CD4-positive, CD25-positive, alpha-beta regulatory T cell (primary cell): Measurements from ENCODE around the gene VWA8. TPM values are rescaled to one million over a fixed set of nuclear protein-coding genes. Genes with fewer than 3 reads are reported as not detected.
A peak's percentile ranks its signal among the peaks of the same experiment; 100 is the strongest.

Source experiments
- ATAC-seq, 2 donors: fragments of 150-1000 bp; cut with Tn5 transposase; one replicate each; pipeline ENCODE4 v1.10.0; 2021; ENCODE audit warnings: low read depth in 2 of 2, moderate number of reproducible peaks in 2 of 2, moderate library complexity in 1 of 2
- DNase-seq, 3 donors: peaks; one replicate each; pipeline versions ENCODE4 v3.0.0 to v3.0.0-alpha.2; 2012 to 2022; ENCODE audit warnings: mixed read lengths in 1 of 3
- H3K27ac ChIP-seq: one replicate; pipeline ENCODE4 v1.7.0; 2013; ENCODE audit warnings: mild to moderate bottlenecking, low read length; ENCODE audit not compliant: insufficient read depth, poor library complexity, severe bottlenecking
- H3K27me3 ChIP-seq: one replicate; pipeline ENCODE4 v1.7.0; 2013; ENCODE audit warnings: low read length; ENCODE audit not compliant: control insufficient read depth, insufficient read depth
- H3K36me3 ChIP-seq: one replicate; pipeline ENCODE4 v1.7.0; 2013; ENCODE audit warnings: mild to moderate bottlenecking, low read length, moderate library complexity; ENCODE audit not compliant: control insufficient read depth, insufficient read depth
- H3K4me1 ChIP-seq: 2 replicates; pipeline ENCODE4 v1.7.0; 2013; ENCODE audit warnings: mild to moderate bottlenecking, low read length; ENCODE audit not compliant: insufficient read depth, control insufficient read depth, poor library complexity, severe bottlenecking
- H3K4me3 ChIP-seq: one replicate; pipeline ENCODE4 v1.7.0; 2013; ENCODE audit warnings: low read depth, mild to moderate bottlenecking, low read length, moderate library complexity
- H3K9me3 ChIP-seq, 2 experiments: 1 replicate in 1 of 2; 2 replicates in 1 of 2; pipeline ENCODE4 v1.7.0; 2013; ENCODE audit warnings: low read length in 2 of 2, mild to moderate bottlenecking in 1 of 2, moderate library complexity in 1 of 2; ENCODE audit not compliant: control insufficient read depth in 2 of 2
- H3K27ac Mint-ChIP-seq, 3 donors: one replicate each; pipeline ENCODE4 v1.8.0; 2020 to 2022; ENCODE audit warnings: mild to moderate bottlenecking in 3 of 3, mixed read lengths in 3 of 3, moderate library complexity in 2 of 3
- H3K27me3 Mint-ChIP-seq: one replicate; pipeline ENCODE4 v1.8.0; 2022; ENCODE audit warnings: mild to moderate bottlenecking, mixed read lengths
- H3K36me3 Mint-ChIP-seq: one replicate; pipeline ENCODE4 v1.8.0; 2020; ENCODE audit warnings: mixed read lengths
- H3K4me1 Mint-ChIP-seq, 4 donors: one replicate each; pipeline ENCODE4 v1.8.0; 2020 to 2022; ENCODE audit warnings: mixed read lengths in 4 of 4, mild to moderate bottlenecking in 1 of 4
- H3K4me3 Mint-ChIP-seq, 4 donors: one replicate each; pipeline ENCODE4 v1.8.0; 2020 to 2022; ENCODE audit warnings: mild to moderate bottlenecking in 4 of 4, mixed read lengths in 4 of 4, moderate library complexity in 3 of 4
- H3K9me3 Mint-ChIP-seq, 7 donors: one replicate each; pipeline ENCODE4 v1.8.0; 2020 to 2022; ENCODE audit warnings: mixed read lengths in 7 of 7, mild to moderate bottlenecking in 3 of 7, moderate library complexity in 2 of 7
- polyA plus RNA-seq, 4 donors: library from polyadenylated mRNA; unstranded; fragments of 300-500 nt; fragmentation: Illumina TruSeq; gene quantifications; one replicate each; pipeline ENCODE4 v1.2.3, GENCODE V29; 2021
- total RNA-seq: library from RNA; stranded (reverse); gene quantifications from one replicate; pipeline ENCODE4 v1.2.3, GENCODE V29; 2022

VWA8 gene
- total and polyA plus RNA-seq, 5 donors from 2014 or later = 4.0 to 22.8 (median 4.5) TPM

- ATAC-seq (no peak), DNase-seq (no peak)
- no peaks in the 10 kb centered on the region for H3K4me1 ChIP-seq
- H3K9me3 ChIP-seq = no peaks in the 10 kb centered on the region
- H3K4me1 Mint-ChIP-seq = peaks cover 0 to 11% (median 1%) of the 10 kb centered on the region in 4 donors
- H3K27ac Mint-ChIP-seq = peak overlapping the region in 1 of 3 donors; percentile 65
- H3K36me3 ChIP-seq = peaks cover 25% of the 10 kb centered on the region
- H3K36me3 Mint-ChIP-seq = peaks cover 39% of the 10 kb centered on the region
- no peaks in the 10 kb centered on the region for H3K27me3 ChIP-seq
- H3K4me3 ChIP-seq = no peak overlapping the region
- no peak overlapping the region for H3K4me3 Mint-ChIP-seq
- no peak overlapping the region for H3K27ac ChIP-seq
- no peaks in the 10 kb centered on the region for H3K9me3 Mint-ChIP-seq
- no peaks in the 10 kb centered on the region for H3K27me3 Mint-ChIP-seq
These were observed 280.0 kb downstream of the VWA8 start for GRCh38 chr13:41680900-41681299.

- Histone ChIP-seq H3K9me3 (no peaks in the 10 kb centered on the region), H3K27me3 (no peaks in the 10 kb centered on the region), H3K27ac (no peak overlapping the region), H3K4me3 (no peak overlapping the region), H3K4me1 (no peaks in the 10 kb centered on the region), H3K36me3 (peaks cover 17% of the 10 kb centered on the region)
- ATAC-seq (no peak), DNase-seq (no peak)
- H3K36me3 Mint-ChIP-seq = peaks cover 36% of the 10 kb centered on the region
- no peaks in the 10 kb centered on the region for H3K27me3 Mint-ChIP-seq
- peaks cover 0 to 11% (median 1%) of the 10 kb centered on the region in 4 donors for H3K4me1 Mint-ChIP-seq
- H3K9me3 Mint-ChIP-seq = no peaks in the 10 kb centered on the region
- H3K4me3 Mint-ChIP-seq = no peak overlapping the region
- H3K27ac Mint-ChIP-seq = no peak overlapping the region
These were observed 282.1 kb downstream of the VWA8 start for GRCh38 chr13:41678848-41679247.

DNA sequence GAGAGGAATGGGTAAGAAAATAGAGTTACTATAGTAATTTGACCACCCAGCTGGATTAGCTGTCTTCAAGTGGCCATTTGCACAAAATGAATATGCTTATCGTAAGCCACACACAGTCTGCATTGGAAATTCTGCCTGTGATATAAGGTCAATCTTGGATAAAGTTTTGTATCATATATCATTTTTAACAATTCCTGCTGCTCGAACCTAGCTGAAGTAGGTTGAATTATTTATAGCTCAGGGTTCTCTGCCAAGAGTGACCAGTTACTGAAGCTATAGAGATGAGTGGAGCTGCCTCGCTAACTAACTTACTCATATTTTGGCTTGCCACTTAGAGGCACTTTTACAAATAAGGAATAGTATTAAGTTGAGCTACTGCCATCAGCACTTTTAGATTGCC lies 282.7 kb downstream of the VWA8 start:
- Mint-ChIP-seq H3K4me3 (no peak overlapping the region), H3K4me1 (peaks cover 0 to 11% (median 1%) of the 10 kb centered on the region in 4 donors), H3K27me3 (no peaks in the 10 kb centered on the region), H3K9me3 (no peaks in the 10 kb centered on the region), H3K36me3 (peaks cover 30% of the 10 kb centered on the region), H3K27ac (no peak overlapping the region)
- ATAC-seq (no peak), DNase-seq (no peak)
- no peak overlapping the region for H3K4me3 ChIP-seq
- no peaks in the 10 kb centered on the region for H3K27me3 ChIP-seq
- H3K36me3 ChIP-seq = peaks cover 11% of the 10 kb centered on the region
- H3K9me3 ChIP-seq = no peaks in the 10 kb centered on the region
- no peak overlapping the region for H3K27ac ChIP-seq
- no peaks in the 10 kb centered on the region for H3K4me1 ChIP-seq

DNA sequence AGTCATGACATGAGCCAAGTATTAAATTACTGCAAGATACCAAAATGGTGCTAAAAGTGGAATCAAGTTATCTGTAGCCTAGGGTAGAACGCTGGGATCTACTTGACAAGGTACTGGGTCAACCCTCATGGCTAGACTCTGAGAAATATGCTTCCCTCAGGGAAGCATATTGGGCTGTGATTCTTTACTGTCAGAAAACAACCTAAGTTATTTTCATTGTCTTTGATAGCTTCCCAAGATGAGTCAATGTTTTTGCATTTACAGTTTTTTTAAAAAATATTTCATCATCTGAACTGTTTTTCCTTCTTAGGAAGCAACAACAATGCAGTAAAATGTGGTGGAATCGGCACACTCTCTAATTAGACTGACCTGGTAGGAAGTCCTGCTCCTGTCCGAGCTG lies 285.6 kb downstream of the VWA8 start:
- DNase-seq (no peak), ATAC-seq (no peak)
- Mint-ChIP-seq H3K4me1 (peaks cover 0 to 6% (median under 1%) of the 10 kb centered on the region in 4 donors), H3K27ac (no peak overlapping the region), H3K27me3 (no peaks in the 10 kb centered on the region), H3K9me3 (no peaks in the 10 kb centered on the region), H3K36me3 (peaks cover 16% of the 10 kb centered on the region), H3K4me3 (no peak overlapping the region)
- Histone ChIP-seq H3K36me3 (peaks cover 4% of the 10 kb centered on the region), H3K4me1 (no peaks in the 10 kb centered on the region), H3K27ac (no peak overlapping the region), H3K4me3 (no peak overlapping the region), H3K9me3 (no peaks in the 10 kb centered on the region), H3K27me3 (no peaks in the 10 kb centered on the region)

- no peak for DNase-seq
These were observed 286.7 kb downstream of the VWA8 start for GRCh38 chr13:41674246-41674645.

DNA sequence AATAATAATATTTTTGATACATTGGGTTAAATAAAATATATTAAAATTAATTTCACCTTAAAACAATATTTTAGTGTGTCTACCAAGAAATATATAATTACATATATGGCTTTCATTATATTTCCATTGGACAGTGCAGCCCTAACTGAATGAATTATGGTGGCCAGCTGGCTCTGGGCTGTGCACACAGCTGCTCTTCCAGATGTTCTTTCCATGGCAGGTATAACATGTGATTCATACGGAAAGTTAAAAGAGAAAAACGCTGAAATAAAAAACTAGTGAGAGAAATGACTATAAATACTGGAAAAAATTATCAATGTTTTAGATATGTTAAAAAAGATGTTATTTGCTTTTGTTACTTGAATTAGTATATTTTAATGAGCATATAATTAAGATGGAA lies 287.3 kb downstream of the VWA8 start:
- no peak overlapping the region for H3K4me3 ChIP-seq
- no peak for DNase-seq

More at GRCh38 chr13:41674246-41674645, 286.7 kb downstream of the VWA8 start:
- Mint-ChIP-seq H3K27me3 (no peaks in the 10 kb centered on the region), H3K4me1 (no peaks in the 10 kb centered on the region), H3K9me3 (no peaks in the 10 kb centered on the region), H3K36me3 (peaks cover 18% of the 10 kb centered on the region), H3K4me3 (no peak overlapping the region), H3K27ac (no peak overlapping the region)
- no peaks in the 10 kb centered on the region for H3K9me3 ChIP-seq
- H3K36me3 ChIP-seq = peaks cover 4% of the 10 kb centered on the region
- H3K27me3 ChIP-seq = no peaks in the 10 kb centered on the region
- no peak overlapping the region for H3K4me3 ChIP-seq
- H3K4me1 ChIP-seq = no peaks in the 10 kb centered on the region
- ATAC-seq = no peak
- H3K27ac ChIP-seq = no peak overlapping the region

GRCh38 chr13:41670873-41671443 lies 290.0 kb downstream of the VWA8 start:
- no peaks in the 10 kb centered on the region for H3K27me3 Mint-ChIP-seq
- H3K4me3 Mint-ChIP-seq = no peak overlapping the region
- H3K27ac ChIP-seq = no peak overlapping the region
- H3K27me3 ChIP-seq = no peaks in the 10 kb centered on the region
- DNase-seq (no peak), ATAC-seq (no peak)
- H3K4me1 Mint-ChIP-seq = peaks cover 0 to 4% (median 0%) of the 10 kb centered on the region in 4 donors
- peaks cover 4% of the 10 kb centered on the region for H3K36me3 ChIP-seq
- H3K36me3 Mint-ChIP-seq = peaks cover 17% of the 10 kb centered on the region
- no peaks in the 10 kb centered on the region for H3K9me3 Mint-ChIP-seq
- no peaks in the 10 kb centered on the region for H3K4me1 ChIP-seq
- H3K9me3 ChIP-seq = no peaks in the 10 kb centered on the region
- no peak overlapping the region for H3K4me3 ChIP-seq
- peak overlapping the region; percentile 5 to 62 (median 28) for H3K27ac Mint-ChIP-seq

More for the DNA sequence above, 287.3 kb downstream of the VWA8 start:
- H3K36me3 ChIP-seq = peaks cover 4% of the 10 kb centered on the region
- Mint-ChIP-seq H3K36me3 (peaks cover 18% of the 10 kb centered on the region), H3K4me1 (no peaks in the 10 kb centered on the region), H3K27ac (no peak overlapping the region), H3K27me3 (no peaks in the 10 kb centered on the region), H3K4me3 (no peak overlapping the region), H3K9me3 (no peaks in the 10 kb centered on the region)
- H3K27me3 ChIP-seq = no peaks in the 10 kb centered on the region
- H3K4me1 ChIP-seq = no peaks in the 10 kb centered on the region
- H3K27ac ChIP-seq = no peak overlapping the region
- ATAC-seq = no peak
- H3K9me3 ChIP-seq = no peaks in the 10 kb centered on the region

GRCh38 chr13:41668130-41668757 lies 292.7 kb downstream of the VWA8 start:
- Mint-ChIP-seq H3K27me3 (no peaks in the 10 kb centered on the region), H3K27ac (no peak overlapping the region), H3K4me1 (peaks cover 0 to 4% (median 0%) of the 10 kb centered on the region in 4 donors), H3K4me3 (no peak overlapping the region), H3K9me3 (no peaks in the 10 kb centered on the region), H3K36me3 (peaks cover 12% of the 10 kb centered on the region)
- Histone ChIP-seq H3K9me3 (no peaks in the 10 kb centered on the region), H3K4me1 (no peaks in the 10 kb centered on the region), H3K27me3 (no peaks in the 10 kb centered on the region), H3K4me3 (no peak overlapping the region), H3K36me3 (no peaks in the 10 kb centered on the region), H3K27ac (no peak overlapping the region)
- DNase-seq = peak; percentile 3 to 87 (median 55)
- peak; percentile 69 to 88 for ATAC-seq
